ENCODE measurements around the gene CARD6.

CARD6 gene

GRCh38 chr5:40826489-40827187 lies 14.5 kb upstream of the CARD6 start:
- ATAC-seq (ENCODE audit: low read depth) = no peak
- no peak for DNase-seq (ENCODE audit: low spot score)
- Histone ChIP-seq H3K36me3 (ENCODE audit: low read depth) (peaks cover 74% of the 10 kb centered on the region), H3K4me3 (ENCODE audit: severe bottlenecking) (no peak overlapping the region), H3K27me3 (ENCODE audit: insufficient read depth, poor library complexity, severe bottlenecking) (no peaks in the 10 kb centered on the region), H3K9me3 (ENCODE audit: severe bottlenecking) (no peaks in the 10 kb centered on the region), H3K27ac (ENCODE audit: poor library complexity, severe bottlenecking) (peak overlapping the region; percentile 2), H3K4me1 (ENCODE audit: insufficient read depth, poor library complexity, severe bottlenecking) (no peaks in the 10 kb centered on the region)
- TF ChIP-seq CTCF (IDR thresholded peaks at IDR 0.05; ENCODE audit: poor library complexity, severe bottlenecking) = no peak

- no peak for DNase-seq (ENCODE audit: low spot score)
- Histone ChIP-seq H3K27ac (ENCODE audit: poor library complexity, severe bottlenecking) (peak overlapping the region; percentile 2), H3K9me3 (ENCODE audit: severe bottlenecking) (no peaks in the 10 kb centered on the region)
Measured at GRCh38 chr5:40827188-40827977, 13.8 kb upstream of the CARD6 start.

GRCh38 chr5:40828021-40828631 lies 13.0 kb upstream of the CARD6 start:
- no peaks in the 10 kb centered on the region for H3K27me3 ChIP-seq (ENCODE audit: insufficient read depth, poor library complexity, severe bottlenecking)
- no peak for TF ChIP-seq CTCF (IDR thresholded peaks at IDR 0.05; ENCODE audit: poor library complexity, severe bottlenecking)
- no peaks in the 10 kb centered on the region for H3K9me3 ChIP-seq (ENCODE audit: severe bottlenecking)
- ATAC-seq (ENCODE audit: low read depth) (no peak), DNase-seq (ENCODE audit: low spot score) (no peak)
- peaks cover 12% of the 10 kb centered on the region for H3K4me1 ChIP-seq (ENCODE audit: insufficient read depth, poor library complexity, severe bottlenecking)
- H3K4me3 ChIP-seq (ENCODE audit: severe bottlenecking) = no peak overlapping the region
- peaks cover 89% of the 10 kb centered on the region for H3K36me3 ChIP-seq (ENCODE audit: low read depth)
- H3K27ac ChIP-seq (ENCODE audit: poor library complexity, severe bottlenecking) = no peak overlapping the region

More at GRCh38 chr5:40827188-40827977, 13.8 kb upstream of the CARD6 start:
- Histone ChIP-seq H3K36me3 (ENCODE audit: low read depth) (peaks cover 82% of the 10 kb centered on the region), H3K4me3 (ENCODE audit: severe bottlenecking) (no peak overlapping the region), H3K4me1 (ENCODE audit: insufficient read depth, poor library complexity, severe bottlenecking) (peaks cover 4% of the 10 kb centered on the region), H3K27me3 (ENCODE audit: insufficient read depth, poor library complexity, severe bottlenecking) (no peaks in the 10 kb centered on the region)
- no peak for TF ChIP-seq CTCF (IDR thresholded peaks at IDR 0.05; ENCODE audit: poor library complexity, severe bottlenecking)
- ATAC-seq (ENCODE audit: low read depth) = no peak

- no peak for ATAC-seq (ENCODE audit: low read depth)
- Histone ChIP-seq H3K27me3 (ENCODE audit: insufficient read depth, poor library complexity, severe bottlenecking) (no peaks in the 10 kb centered on the region), H3K9me3 (ENCODE audit: severe bottlenecking) (no peaks in the 10 kb centered on the region), H3K4me3 (ENCODE audit: severe bottlenecking) (no peak overlapping the region), H3K36me3 (ENCODE audit: low read depth) (peaks cover 96% of the 10 kb centered on the region), H3K4me1 (ENCODE audit: insufficient read depth, poor library complexity, severe bottlenecking) (peaks cover 15% of the 10 kb centered on the region), H3K27ac (ENCODE audit: poor library complexity, severe bottlenecking) (no peak overlapping the region)
- TF ChIP-seq CTCF (IDR thresholded peaks at IDR 0.05; ENCODE audit: poor library complexity, severe bottlenecking) = no peak
- DNase-seq (ENCODE audit: low spot score) = no peak
Measured at GRCh38 chr5:40828690-40829661, 12.2 kb upstream of the CARD6 start.

All from RWPE2 (cell line).